NB4 (cell line): ENCODE measurements around the gene CAMTA1.

Experiments used
- DNase-seq: peaks from one replicate; pipeline ENCODE4 v3.0.0; 2010; ENCODE audit warnings: low read depth
- H3K4me3 ChIP-seq: one replicate; pipeline ENCODE4 v1.5.1; 2011; ENCODE audit warnings: mild to moderate bottlenecking, low read depth, low read length, moderate library complexity
- MYC ChIP-seq: IDR thresholded peaks from 2 replicates; pipeline ENCODE4 v1.6.1; 2011; ENCODE audit warnings: low read depth, low read length
- POLR2A ChIP-seq: IDR thresholded peaks from 2 replicates; pipeline ENCODE4 v1.6.1; 2011; ENCODE audit warnings: mild to moderate bottlenecking; ENCODE audit not compliant: insufficient read length; ENCODE audit errors: extremely low read depth
- TF ChIP-seq, protein P1 (sequence below): IDR thresholded peaks from 2 replicates; pipeline ENCODE4 v1.6.1; 2011; ENCODE audit warnings: low read depth, low read length
- TF ChIP-seq, protein P2 (sequence below): IDR thresholded peaks from one replicate; pipeline ENCODE4 v1.5.1; 2012; ENCODE audit warnings: low read depth, low read length

CAMTA1 gene

DNA sequence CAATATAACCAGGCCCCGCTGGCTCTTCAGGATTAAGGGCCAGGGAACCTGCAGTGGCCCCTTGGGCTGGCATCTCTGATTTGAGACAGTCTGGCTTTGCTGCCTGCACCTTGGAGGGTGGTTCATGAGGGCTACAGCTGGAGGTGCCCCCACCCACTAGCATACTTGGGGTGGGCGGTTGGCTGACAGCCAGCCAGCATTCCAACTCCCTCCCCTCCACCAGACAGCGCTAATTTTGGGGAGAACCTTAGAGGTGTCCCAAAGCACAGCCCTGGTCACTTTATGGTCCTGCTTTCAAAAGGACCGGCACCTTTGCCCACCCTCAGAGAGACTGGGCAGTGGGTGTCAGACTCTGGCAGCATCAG, 805.2 kb downstream of the CAMTA1 start:
- TF ChIP-seq, protein P1, sequence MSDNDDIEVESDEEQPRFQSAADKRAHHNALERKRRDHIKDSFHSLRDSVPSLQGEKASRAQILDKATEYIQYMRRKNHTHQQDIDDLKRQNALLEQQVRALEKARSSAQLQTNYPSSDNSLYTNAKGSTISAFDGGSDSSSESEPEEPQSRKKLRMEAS: no peak
- TF ChIP-seq POLR2A (no peak), MYC (no peak)
- TF ChIP-seq, protein P2, sequence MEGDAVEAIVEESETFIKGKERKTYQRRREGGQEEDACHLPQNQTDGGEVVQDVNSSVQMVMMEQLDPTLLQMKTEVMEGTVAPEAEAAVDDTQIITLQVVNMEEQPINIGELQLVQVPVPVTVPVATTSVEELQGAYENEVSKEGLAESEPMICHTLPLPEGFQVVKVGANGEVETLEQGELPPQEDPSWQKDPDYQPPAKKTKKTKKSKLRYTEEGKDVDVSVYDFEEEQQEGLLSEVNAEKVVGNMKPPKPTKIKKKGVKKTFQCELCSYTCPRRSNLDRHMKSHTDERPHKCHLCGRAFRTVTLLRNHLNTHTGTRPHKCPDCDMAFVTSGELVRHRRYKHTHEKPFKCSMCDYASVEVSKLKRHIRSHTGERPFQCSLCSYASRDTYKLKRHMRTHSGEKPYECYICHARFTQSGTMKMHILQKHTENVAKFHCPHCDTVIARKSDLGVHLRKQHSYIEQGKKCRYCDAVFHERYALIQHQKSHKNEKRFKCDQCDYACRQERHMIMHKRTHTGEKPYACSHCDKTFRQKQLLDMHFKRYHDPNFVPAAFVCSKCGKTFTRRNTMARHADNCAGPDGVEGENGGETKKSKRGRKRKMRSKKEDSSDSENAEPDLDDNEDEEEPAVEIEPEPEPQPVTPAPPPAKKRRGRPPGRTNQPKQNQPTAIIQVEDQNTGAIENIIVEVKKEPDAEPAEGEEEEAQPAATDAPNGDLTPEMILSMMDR: no peak
- no peak for DNase-seq
- no peak overlapping the region for H3K4me3 ChIP-seq

DNA sequence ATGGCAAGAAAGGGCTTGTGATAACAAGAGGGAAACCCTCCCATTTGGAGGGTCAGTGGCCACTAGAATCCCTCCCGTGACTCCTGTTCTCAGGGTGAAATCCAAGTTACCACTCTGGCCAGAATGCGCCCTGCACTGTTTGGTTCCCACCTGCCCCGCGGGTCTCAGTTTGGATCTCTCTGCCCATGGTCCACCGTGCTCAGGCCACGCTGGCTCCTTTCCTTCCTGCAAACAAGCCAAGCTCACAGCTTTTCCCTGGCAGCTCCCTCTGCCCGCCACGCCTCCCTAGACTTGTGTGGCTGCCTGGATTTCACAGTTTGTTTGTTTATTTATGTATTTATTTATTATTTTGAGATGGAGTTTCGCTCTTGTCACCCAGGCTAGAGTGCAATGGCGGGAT, 806.3 kb downstream of the CAMTA1 start:
- TF ChIP-seq, protein P2: no peak
- no peak for TF ChIP-seq MYC
- TF ChIP-seq, protein P1: no peak
- TF ChIP-seq POLR2A: no peak
- DNase-seq: no peak
- no peak overlapping the region for H3K4me3 ChIP-seq

DNA sequence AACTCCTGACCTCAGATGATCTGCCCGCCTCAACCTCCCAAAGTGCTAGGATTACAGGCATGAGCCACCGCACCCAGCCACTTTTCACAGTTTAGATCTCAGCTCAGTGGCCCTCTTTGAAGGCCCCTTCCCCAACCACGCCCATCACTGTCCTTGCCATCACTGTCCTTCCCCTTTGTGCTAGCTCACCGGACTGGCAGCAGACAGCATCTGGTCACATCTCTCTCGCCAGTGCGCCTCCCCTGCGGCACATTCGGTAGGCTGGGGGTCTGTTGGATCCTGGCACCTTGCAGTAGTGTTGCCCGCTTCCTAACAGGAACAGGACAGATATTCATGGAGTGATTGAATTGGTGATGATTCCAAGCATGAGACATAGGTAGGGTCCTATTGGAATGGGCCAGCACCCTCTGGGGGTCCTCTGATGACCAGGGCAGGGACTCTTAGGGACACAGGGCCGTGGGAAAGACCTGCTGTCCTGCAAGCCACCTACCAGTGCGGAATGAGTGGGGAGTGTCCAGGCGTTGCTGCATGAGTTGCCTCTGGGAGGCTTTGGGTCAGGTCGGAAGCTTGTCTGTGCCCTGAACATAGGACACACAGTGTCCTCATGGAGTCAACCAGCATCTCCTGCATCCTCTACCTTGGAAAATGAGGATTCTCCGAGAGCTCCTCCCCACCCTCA, 807.0 kb downstream of the CAMTA1 start:
- TF ChIP-seq POLR2A (no peak), MYC (no peak)
- TF ChIP-seq, protein P2: no peak
- TF ChIP-seq, protein P1: no peak
- no peak overlapping the region for H3K4me3 ChIP-seq
- no peak for DNase-seq

DNA sequence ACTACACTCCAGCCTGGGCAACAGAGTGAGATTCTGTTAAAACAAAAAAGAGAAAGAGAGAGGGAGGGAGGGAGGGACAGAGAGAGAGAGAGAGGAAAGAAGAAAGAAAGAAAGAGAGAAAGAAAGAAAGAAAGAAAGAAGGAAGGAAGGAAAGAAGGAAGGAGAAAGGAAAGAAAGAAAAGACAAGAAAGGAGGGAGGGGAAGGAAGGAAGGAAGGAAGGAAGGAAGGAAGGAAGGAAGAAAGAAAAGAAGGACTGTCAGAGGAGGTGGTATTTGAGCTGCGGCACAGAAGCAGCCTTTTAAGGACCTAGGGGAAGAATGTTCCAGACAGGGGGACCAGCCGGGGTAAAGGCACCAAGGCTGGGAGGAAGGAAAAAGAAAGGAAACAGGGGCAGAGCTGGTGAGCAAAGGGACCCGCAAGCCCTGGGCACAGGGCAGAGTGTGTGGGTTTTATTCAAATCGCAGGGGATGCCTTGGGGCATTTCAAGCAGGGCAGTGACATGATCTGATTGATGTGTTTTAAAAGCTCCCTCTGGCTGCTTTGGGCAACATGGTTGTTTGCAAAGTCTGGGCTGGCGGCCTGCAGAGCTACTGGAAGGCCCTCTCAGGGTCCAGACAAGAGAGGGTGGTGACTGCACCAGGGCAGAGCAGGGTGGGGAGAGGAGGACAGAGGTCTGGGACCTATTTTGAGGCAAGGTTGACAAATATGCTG, 808.9 kb downstream of the CAMTA1 start:
- TF ChIP-seq, protein P1: no peak
- TF ChIP-seq POLR2A (no peak), MYC (no peak)
- no peak for DNase-seq

DNA sequence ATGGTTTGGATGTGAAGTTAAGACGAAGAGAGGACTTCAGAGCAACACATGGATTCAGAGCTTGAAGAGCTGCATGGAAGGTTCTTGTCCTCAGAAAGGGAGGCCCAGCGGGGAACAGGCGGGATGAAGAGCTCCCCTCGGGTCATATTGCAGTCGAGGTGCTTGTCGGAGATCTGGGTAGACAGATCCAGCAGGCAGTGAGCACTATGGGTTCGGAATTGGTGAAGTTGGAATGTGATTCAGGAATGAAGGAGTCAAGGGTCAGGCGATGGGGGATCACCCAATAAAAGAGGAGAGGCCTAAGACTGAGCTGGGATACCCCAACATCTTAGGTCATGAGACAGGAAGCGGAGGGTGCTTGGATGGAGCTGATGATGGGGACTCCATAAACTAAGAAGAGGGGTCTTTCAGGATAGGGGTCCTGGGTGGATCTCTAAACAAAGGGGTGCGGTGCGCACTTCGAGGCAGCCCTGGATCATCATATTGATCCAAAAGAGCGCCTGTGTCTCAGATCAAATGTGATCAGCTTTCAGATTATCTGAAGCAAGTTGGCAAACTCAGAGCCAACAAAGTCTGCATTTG, 809.6 kb downstream of the CAMTA1 start:
- no peak overlapping the region for H3K4me3 ChIP-seq
- no peak for TF ChIP-seq POLR2A
- no peak for TF ChIP-seq MYC
- TF ChIP-seq, protein P2: no peak
- no peak for DNase-seq

More for the DNA sequence above, 808.9 kb downstream of the CAMTA1 start:
- no peak overlapping the region for H3K4me3 ChIP-seq

DNA sequence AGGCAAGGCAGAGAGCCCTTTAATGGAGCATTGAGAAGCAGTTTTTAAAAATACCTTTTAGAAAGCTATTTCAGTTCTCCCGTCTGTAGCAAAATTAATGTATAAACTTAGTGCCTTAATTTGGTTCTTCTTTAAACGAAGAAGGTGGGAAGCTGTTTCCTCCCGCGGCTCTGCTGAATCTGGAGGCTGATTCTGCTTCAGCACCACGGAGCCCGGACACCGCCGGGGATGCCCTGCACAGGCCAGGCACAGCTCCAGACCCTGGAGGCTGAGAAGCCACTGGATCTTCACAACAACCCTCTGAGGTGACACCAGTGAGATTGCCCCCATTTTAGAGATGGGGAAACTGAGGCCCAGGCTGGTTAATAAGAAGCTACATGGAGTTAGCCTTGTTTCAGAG, 810.1 kb downstream of the CAMTA1 start:
- TF ChIP-seq MYC: no peak
- TF ChIP-seq, protein P2: no peak
- no peak for TF ChIP-seq POLR2A
- no peak for DNase-seq
- H3K4me3 ChIP-seq: no peak overlapping the region
